Neural cell (in vitro differentiated cells): ENCODE measurements around the gene CCSER2. TPM values are rescaled to one million over a fixed set of nuclear protein-coding genes. Genes with fewer than 3 reads are reported as not detected.

ENCODE experiments used
- H2AFZ ChIP-seq: fragments of 200-600, 300-800 bp; sonication (generic), shearing (Covaris generic); 2 replicates; pipeline ENCODE4 v1.6.0; 2014; ENCODE audit warnings: low read depth, mild to moderate bottlenecking, antibody characterized with exemption, low read length, moderate library complexity
- H3F3A ChIP-seq: fragments of 200-600 bp; shearing (Covaris generic); 2 replicates; pipeline ENCODE4 v1.6.1; 2016; ENCODE audit warnings: mild to moderate bottlenecking, moderate library complexity, mixed read lengths, antibody characterized with exemption, low read length; ENCODE audit not compliant: insufficient read depth, poor library complexity, severe bottlenecking
- H3K27ac ChIP-seq: fragments of 200-600, 300-800 bp; sonication (generic), shearing (Covaris generic); 2 replicates; pipeline ENCODE4 v1.5.1; 2014; ENCODE audit warnings: mild to moderate bottlenecking, low read length, moderate library complexity
- H3K27me3 ChIP-seq: fragments of 300-800, 200-600 bp; sonication (generic), shearing (Covaris generic); 2 replicates; pipeline ENCODE4 v1.6.0; 2014; ENCODE audit warnings: mild to moderate bottlenecking, low read depth, low read length, moderate library complexity; ENCODE audit not compliant: insufficient read depth
- H3K36me3 ChIP-seq: fragments of 300-800, 200-600 bp; sonication (generic), shearing (Covaris generic); 2 replicates; pipeline ENCODE4 v1.5.1; 2014; ENCODE audit warnings: mild to moderate bottlenecking, antibody characterized with exemption, low read length, moderate library complexity; ENCODE audit not compliant: insufficient read depth
- H3K4me2 ChIP-seq: fragments of 300-800, 200-600 bp; sonication (generic), shearing (Covaris generic); 2 replicates; pipeline ENCODE4 v1.6.0; 2014; ENCODE audit warnings: mild to moderate bottlenecking, low read length
- H3K4me3 ChIP-seq: fragments of 300-800, 200-600 bp; sonication (generic), shearing (Covaris generic); 2 replicates; pipeline ENCODE4 v1.5.1; 2014; ENCODE audit warnings: mild to moderate bottlenecking, low read length, moderate library complexity
- H3K79me2 ChIP-seq: fragments of 200-600 bp; shearing (Covaris generic); replicated peaks from 2 replicates; pipeline ENCODE4 v1.6.0; 2014; ENCODE audit warnings: mild to moderate bottlenecking, low read length, moderate library complexity; ENCODE audit not compliant: insufficient read depth
- H3K9ac ChIP-seq: fragments of 300-800, 200-600 bp; sonication (generic), shearing (Covaris generic); 2 replicates; pipeline ENCODE4 v1.6.1; 2016; ENCODE audit warnings: mild to moderate bottlenecking, low read length, mixed read lengths
- H3K9me2 ChIP-seq: fragments of 200-600 bp; shearing (Covaris generic); 2 replicates; pipeline ENCODE4 v1.6.1; 2016; ENCODE audit warnings: mild to moderate bottlenecking, low read length, mixed read lengths; ENCODE audit not compliant: insufficient read depth
- H3K9me3 ChIP-seq: fragments of 200-600, 300-800 bp; sonication (generic), shearing (Covaris generic); 2 replicates; pipeline ENCODE4 v1.6.1; 2016; ENCODE audit warnings: mild to moderate bottlenecking, mixed run types, low read length, moderate library complexity, mixed read lengths
- H4K20me1 ChIP-seq: fragments of 200-600 bp; shearing (Covaris generic); 2 replicates; pipeline ENCODE4 v1.6.1; 2016; ENCODE audit warnings: mild to moderate bottlenecking, mixed run types; ENCODE audit not compliant: insufficient read depth
- EP300 ChIP-seq: fragments of 450-650 bp; conservative IDR thresholded peaks from 2 replicates; pipeline ENCODE4 v1.6.1; 2014; ENCODE audit warnings: antibody characterized with exemption, mild to moderate bottlenecking, moderate library complexity; ENCODE audit not compliant: poor library complexity, severe bottlenecking
- EZH2 ChIP-seq: fragments of 200-600, 300-800 bp; shearing (Covaris generic), sonication (generic); IDR thresholded peaks from 2 replicates; pipeline ENCODE4 v1.6.1; 2014; ENCODE audit warnings: antibody characterized with exemption, low read length, borderline replicate concordance, mild to moderate bottlenecking; ENCODE audit not compliant: insufficient read depth, poor library complexity, severe bottlenecking
- MXI1 ChIP-seq: fragments of 450-650 bp; conservative IDR thresholded peaks from 2 replicates; pipeline ENCODE4 v1.6.1; 2014; ENCODE audit warnings: antibody characterized with exemption, mild to moderate bottlenecking; ENCODE audit not compliant: poor library complexity, severe bottlenecking
- POLR2AphosphoS5 ChIP-seq: IDR thresholded peaks from 2 replicates; pipeline ENCODE4 v1.6.1; 2012
- RAD21 ChIP-seq: fragments of 450-650 bp; conservative IDR thresholded peaks from 2 replicates; pipeline ENCODE4 v1.6.1; 2014; ENCODE audit warnings: antibody characterized with exemption, mild to moderate bottlenecking, moderate library complexity
- SMC3 ChIP-seq: fragments of 450-650 bp; conservative IDR thresholded peaks from 2 replicates; pipeline ENCODE4 v1.6.1; 2014; ENCODE audit warnings: antibody characterized with exemption, mild to moderate bottlenecking, moderate library complexity; ENCODE audit not compliant: poor library complexity
- TAF1 ChIP-seq: IDR thresholded peaks from 2 replicates; pipeline ENCODE4 v1.6.1; 2012; ENCODE audit warnings: low read depth
- polyA plus RNA-seq: library from polyadenylated mRNA; depleted of rRNA; stranded (reverse); fragments of >200 nt; gene quantifications from 2 replicates; pipeline ENCODE4 v1.2.3, GENCODE V29; 2014
- TF ChIP-seq, protein P1 (sequence below): fragments of 450-650 bp; IDR thresholded peaks from 2 replicates; pipeline ENCODE4 v1.5.1; 2014; ENCODE audit warnings: antibody characterized with exemption, mild to moderate bottlenecking, moderate library complexity; ENCODE audit not compliant: poor library complexity, severe bottlenecking
- TF ChIP-seq, protein P2 (sequence below): IDR thresholded peaks from 2 replicates; pipeline ENCODE4 v1.6.1; 2012; ENCODE audit warnings: borderline replicate concordance

The CCSER2 gene
- polyA plus RNA-seq, 1 donor from 2014 or later = 38.3 TPM

DNA sequence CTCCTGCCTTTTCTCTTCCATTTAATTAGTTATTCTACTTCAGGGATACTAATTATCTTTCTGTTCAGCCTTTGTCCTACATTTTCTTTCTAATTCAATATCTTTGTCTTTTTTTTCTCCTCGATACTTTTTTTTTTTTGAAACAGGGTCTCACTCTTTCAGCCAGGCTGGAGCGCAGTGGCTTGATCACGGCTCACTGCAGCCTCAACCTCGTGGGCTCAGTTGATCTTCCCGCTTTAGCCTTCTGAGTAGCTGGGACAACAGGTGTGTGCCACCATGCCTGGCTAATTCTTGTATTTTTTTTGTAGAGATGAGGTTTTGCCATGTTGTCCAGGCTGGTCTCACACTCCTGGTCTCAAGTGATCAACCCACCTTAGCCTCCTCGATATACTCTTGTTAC, 38.9 kb downstream of the CCSER2 start:
- H2AFZ ChIP-seq = no peak overlapping the region
- no peak overlapping the region for H3K4me2 ChIP-seq
- H3K27ac ChIP-seq = no peak overlapping the region
- peaks cover 55% of the 10 kb centered on the region for H3K79me2 ChIP-seq
- H3K9me3 ChIP-seq = no peaks in the 10 kb centered on the region
- H3K27me3 ChIP-seq = no peaks in the 10 kb centered on the region
- H3K4me3 ChIP-seq = no peak overlapping the region
- no peak for TF ChIP-seq TAF1
- TF ChIP-seq EZH2 = no peak
- TF ChIP-seq RAD21 = no peak
- no peak for TF ChIP-seq MXI1
- TF ChIP-seq, protein P1, sequence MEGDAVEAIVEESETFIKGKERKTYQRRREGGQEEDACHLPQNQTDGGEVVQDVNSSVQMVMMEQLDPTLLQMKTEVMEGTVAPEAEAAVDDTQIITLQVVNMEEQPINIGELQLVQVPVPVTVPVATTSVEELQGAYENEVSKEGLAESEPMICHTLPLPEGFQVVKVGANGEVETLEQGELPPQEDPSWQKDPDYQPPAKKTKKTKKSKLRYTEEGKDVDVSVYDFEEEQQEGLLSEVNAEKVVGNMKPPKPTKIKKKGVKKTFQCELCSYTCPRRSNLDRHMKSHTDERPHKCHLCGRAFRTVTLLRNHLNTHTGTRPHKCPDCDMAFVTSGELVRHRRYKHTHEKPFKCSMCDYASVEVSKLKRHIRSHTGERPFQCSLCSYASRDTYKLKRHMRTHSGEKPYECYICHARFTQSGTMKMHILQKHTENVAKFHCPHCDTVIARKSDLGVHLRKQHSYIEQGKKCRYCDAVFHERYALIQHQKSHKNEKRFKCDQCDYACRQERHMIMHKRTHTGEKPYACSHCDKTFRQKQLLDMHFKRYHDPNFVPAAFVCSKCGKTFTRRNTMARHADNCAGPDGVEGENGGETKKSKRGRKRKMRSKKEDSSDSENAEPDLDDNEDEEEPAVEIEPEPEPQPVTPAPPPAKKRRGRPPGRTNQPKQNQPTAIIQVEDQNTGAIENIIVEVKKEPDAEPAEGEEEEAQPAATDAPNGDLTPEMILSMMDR = no peak
- no peak for TF ChIP-seq EP300
- TF ChIP-seq, protein P2, sequence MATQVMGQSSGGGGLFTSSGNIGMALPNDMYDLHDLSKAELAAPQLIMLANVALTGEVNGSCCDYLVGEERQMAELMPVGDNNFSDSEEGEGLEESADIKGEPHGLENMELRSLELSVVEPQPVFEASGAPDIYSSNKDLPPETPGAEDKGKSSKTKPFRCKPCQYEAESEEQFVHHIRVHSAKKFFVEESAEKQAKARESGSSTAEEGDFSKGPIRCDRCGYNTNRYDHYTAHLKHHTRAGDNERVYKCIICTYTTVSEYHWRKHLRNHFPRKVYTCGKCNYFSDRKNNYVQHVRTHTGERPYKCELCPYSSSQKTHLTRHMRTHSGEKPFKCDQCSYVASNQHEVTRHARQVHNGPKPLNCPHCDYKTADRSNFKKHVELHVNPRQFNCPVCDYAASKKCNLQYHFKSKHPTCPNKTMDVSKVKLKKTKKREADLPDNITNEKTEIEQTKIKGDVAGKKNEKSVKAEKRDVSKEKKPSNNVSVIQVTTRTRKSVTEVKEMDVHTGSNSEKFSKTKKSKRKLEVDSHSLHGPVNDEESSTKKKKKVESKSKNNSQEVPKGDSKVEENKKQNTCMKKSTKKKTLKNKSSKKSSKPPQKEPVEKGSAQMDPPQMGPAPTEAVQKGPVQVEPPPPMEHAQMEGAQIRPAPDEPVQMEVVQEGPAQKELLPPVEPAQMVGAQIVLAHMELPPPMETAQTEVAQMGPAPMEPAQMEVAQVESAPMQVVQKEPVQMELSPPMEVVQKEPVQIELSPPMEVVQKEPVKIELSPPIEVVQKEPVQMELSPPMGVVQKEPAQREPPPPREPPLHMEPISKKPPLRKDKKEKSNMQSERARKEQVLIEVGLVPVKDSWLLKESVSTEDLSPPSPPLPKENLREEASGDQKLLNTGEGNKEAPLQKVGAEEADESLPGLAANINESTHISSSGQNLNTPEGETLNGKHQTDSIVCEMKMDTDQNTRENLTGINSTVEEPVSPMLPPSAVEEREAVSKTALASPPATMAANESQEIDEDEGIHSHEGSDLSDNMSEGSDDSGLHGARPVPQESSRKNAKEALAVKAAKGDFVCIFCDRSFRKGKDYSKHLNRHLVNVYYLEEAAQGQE = no peak
- TF ChIP-seq SMC3 = no peak
- no peak for TF ChIP-seq POLR2AphosphoS5
- no peaks in the 10 kb centered on the region for H3K9me2 ChIP-seq
- no peak overlapping the region for H3K9ac ChIP-seq
- no peaks in the 10 kb centered on the region for H4K20me1 ChIP-seq
- no peaks in the 10 kb centered on the region for H3K36me3 ChIP-seq
- H3F3A ChIP-seq = no peaks in the 10 kb centered on the region

DNA sequence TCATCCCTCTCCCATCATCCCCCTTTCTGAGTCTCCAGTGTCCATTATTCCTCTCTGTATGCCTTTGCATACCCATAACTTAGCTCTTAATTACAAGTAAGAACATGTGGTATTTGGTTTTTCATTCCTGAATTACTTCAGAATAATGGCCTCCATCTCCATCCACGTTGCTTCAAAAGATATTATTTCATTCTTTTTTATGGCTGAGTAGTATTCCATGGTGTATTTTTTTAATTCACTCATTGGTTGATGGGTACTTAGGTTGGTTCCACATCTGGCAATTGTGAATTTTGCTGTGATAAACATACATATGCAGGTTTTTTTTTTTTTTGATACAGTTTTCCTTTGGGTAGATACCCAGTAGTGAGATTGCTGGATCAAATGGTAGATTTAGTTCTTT, 40.4 kb downstream of the CCSER2 start:
- Histone ChIP-seq H3K27ac (no peak overlapping the region), H3K9me3 (no peaks in the 10 kb centered on the region), H3K9me2 (no peaks in the 10 kb centered on the region), H3K27me3 (no peaks in the 10 kb centered on the region), H3K4me2 (no peak overlapping the region), H3K36me3 (peaks cover under 1% of the 10 kb centered on the region), H3K79me2 (peaks cover 48% of the 10 kb centered on the region), H3K9ac (no peak overlapping the region), H4K20me1 (no peaks in the 10 kb centered on the region), H2AFZ (no peak overlapping the region), H3K4me3 (no peak overlapping the region), H3F3A (no peaks in the 10 kb centered on the region)
- no peak for TF ChIP-seq RAD21

DNA sequence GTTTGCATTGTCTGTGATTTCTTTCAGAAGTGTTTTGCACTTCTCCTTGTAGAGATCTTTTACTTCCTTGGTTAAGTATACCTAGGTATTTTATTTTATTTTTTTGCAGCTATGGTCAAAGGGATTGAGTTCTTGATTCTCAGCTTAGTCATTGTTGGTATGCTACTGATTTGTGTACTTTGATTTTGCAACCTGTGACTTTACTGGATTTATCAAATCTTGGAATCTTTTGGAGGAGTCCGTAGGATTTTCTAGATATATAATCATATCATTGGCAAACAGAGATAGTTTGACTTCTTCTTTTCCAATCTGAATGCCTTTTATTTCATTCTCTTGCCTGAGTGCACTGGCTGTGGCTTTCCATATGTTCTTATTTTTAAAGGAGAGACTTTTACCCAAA, 41.9 kb downstream of the CCSER2 start:
- no peak overlapping the region for H3K9ac ChIP-seq
- H3K9me3 ChIP-seq = no peaks in the 10 kb centered on the region
- no peaks in the 10 kb centered on the region for H3K27me3 ChIP-seq
- no peaks in the 10 kb centered on the region for H3K9me2 ChIP-seq
- H3K4me3 ChIP-seq = no peak overlapping the region
- TF ChIP-seq MXI1 (no peak), EZH2 (no peak), POLR2AphosphoS5 (no peak), RAD21 (no peak), TAF1 (no peak), EP300 (no peak), SMC3 (no peak)
- TF ChIP-seq, protein P1 = no peak
- TF ChIP-seq, protein P2 = no peak
- no peak overlapping the region for H3K27ac ChIP-seq
- no peaks in the 10 kb centered on the region for H3F3A ChIP-seq
- H3K36me3 ChIP-seq = peaks cover 7% of the 10 kb centered on the region
- peaks cover 38% of the 10 kb centered on the region for H3K79me2 ChIP-seq
- no peak overlapping the region for H3K4me2 ChIP-seq
- H2AFZ ChIP-seq = no peak overlapping the region
- H4K20me1 ChIP-seq = no peaks in the 10 kb centered on the region
